Ovary (tissue), 9 donors: Measurements from ENCODE around the gene FRMD4A. TPM values are rescaled to one million over a fixed set of nuclear protein-coding genes. Genes with fewer than 3 reads are reported as not detected.
"Not testable (repeated sequence)": the region's sequence is repeated elsewhere in the genome, so short reads cannot be mapped to it uniquely, and the experiment has no call there.

Experiments used
- DNase-seq, 5 donors: peaks; one replicate each; pipeline ENCODE4 v3.0.0-alpha.2; 2019 to 2020
- H3K27ac ChIP-seq, 2 donors: fragments of 200-600 bp; one replicate each; pipeline versions ENCODE4 v1.5.1 to v1.8.0; 2019 to 2022
- H3K27me3 ChIP-seq: fragments of 200-600 bp; one replicate; pipeline ENCODE4 v1.8.0; 2022
- H3K36me3 ChIP-seq: fragments of 200-600 bp; sonication (generic); one replicate; pipeline ENCODE4 v1.5.1; 2019
- H3K4me1 ChIP-seq: one replicate; pipeline ENCODE4 v1.8.1; 2013; ENCODE audit warnings: mild to moderate bottlenecking, moderate library complexity; ENCODE audit not compliant: insufficient read depth
- H3K4me3 ChIP-seq: fragments of 200-600 bp; sonication (generic); one replicate; pipeline ENCODE4 v1.5.1; 2017
- H3K9me3 ChIP-seq, 2 donors: fragments of 200-600 bp in 1 of 2; sonication (generic) in 1 of 2; one replicate each; pipeline versions ENCODE4 v1.5.1 to v1.8.1; 2013 to 2019; ENCODE audit warnings: mild to moderate bottlenecking in 1 of 2, moderate library complexity in 1 of 2
- CTCF ChIP-seq, 3 donors: fragments of 450-650 bp in 2 of 3; fragments of 200-600 bp in 1 of 3; IDR thresholded peaks; one replicate each; pipeline versions ENCODE4 v1.5.1 to v1.8.0; 2016 to 2022; ENCODE audit warnings: antibody characterized with exemption in 3 of 3, mild to moderate bottlenecking in 1 of 3
- EP300 ChIP-seq: sonication (generic); formaldehyde crosslinking; IDR thresholded peaks from one replicate; pipeline ENCODE4 v1.6.1; 2017; ENCODE audit warnings: antibody characterized with exemption
- POLR2A ChIP-seq: fragments of 450-650 bp; IDR thresholded peaks from one replicate; pipeline ENCODE4 v1.6.1; 2017; ENCODE audit warnings: antibody characterized with exemption, mild to moderate bottlenecking, moderate library complexity
- WGBS, 3 donors: extraction: QIAGEN DNeasy Blood & Tissue Kit in 1 of 3; methylation state at CpG; one replicate each; pipeline versions ENCODE4 v1.1.5 to v1.1.7; 2013 to 2017; 5-methylcytosine and 5-hydroxymethylcytosine counted together
- intact Hi-C, 4 donors: fragments of 100-400 bp; cut with DNase I; formaldehyde crosslinking; loops; one replicate each; pipeline versions ENCODE4 v1.11.0 to v1.15.1; 2022 to 2023
- polyA plus RNA-seq, 2 donors: library from polyadenylated mRNA; stranded (reverse); fragments of 200-250 nt in 1 of 2; fragments of 350-450 nt in 1 of 2; fragmentation: Illumina TruSeq in 1 of 2; extraction: RNeasy Lipid Tissue Mini Kit (QIAGEN cat#74804) in 1 of 2; gene quantifications; one replicate each; pipeline ENCODE4 v1.2.3, GENCODE V29; 2013 to 2014
- total RNA-seq, 7 donors: library from RNA; depleted of rRNA in 2 of 7; stranded (reverse); fragments of >200 nt in 2 of 7; fragmentation: NEBNext Ultra II Directional in 3 of 7; extraction: Animal tissue kit (Norgen Biotek cat#: 25700) in 3 of 7; gene quantifications; one replicate each; pipeline versions ENCODE4 v1.1.0 to v1.2.4, GENCODE V29; 2016 to 2023
- donor health status: DM: no; HTN: no; CAD: no; lungs with moderate emphysema.
- donor health status: DM: no; HTN: no; CAD: no.
- donor health status: Bipolar disorder and iron deficiency.
- donor health status: DM: yes; HTN: yes; CAD: no.
- donor health status: DM: no; HTN: no; CAD: no.
- donor health status: DM: yes; HTN: yes; CAD: no.

Gene FRMD4A
- total and polyA plus RNA-seq, 9 donors, result 5.5 to 24.7 (median 11.3) TPM

GRCh38 chr10:13787015-13787421 is 543.7 kb downstream of the FRMD4A start:
- no peak for DNase-seq
- intact Hi-C loops, result loop anchor here in 2 of 4 donors (5.0 to 10.0 kb wide), 3 partner anchors 168 to 420 kb away; no protein-coding TSS in a partner anchor

DNA sequence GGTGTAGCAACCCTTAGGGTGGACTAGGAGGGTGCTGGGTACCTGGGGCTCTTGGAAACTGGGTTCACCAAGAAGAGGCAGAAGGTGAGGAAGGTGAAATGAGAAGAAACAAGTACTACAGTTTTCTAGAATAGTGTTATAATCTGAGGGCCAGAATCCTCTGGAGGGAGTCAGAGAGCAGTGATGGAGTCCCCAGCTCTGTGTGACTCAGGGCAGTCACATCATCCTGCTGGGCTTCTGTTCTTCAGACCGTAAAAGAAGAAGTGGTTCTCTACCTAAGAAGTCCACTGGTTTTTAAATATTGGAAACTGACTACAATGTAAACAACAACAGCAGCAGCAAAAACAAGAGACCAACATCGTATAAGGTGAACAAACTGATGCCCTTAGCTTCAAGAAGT is 546.7 kb downstream of the FRMD4A start:
- no peak for TF ChIP-seq CTCF (IDR thresholded peaks at IDR 0.05)
- TF ChIP-seq POLR2A, result no peak
- TF ChIP-seq EP300, result no peak
- intact Hi-C loops, result loop anchor here in 1 of 4 donors (10.0 kb wide), 1 partner anchor 171 kb away; no protein-coding TSS in a partner anchor
- 73 to 96% (median 75%) methylated on average over 2 of the region's 2 CpGs for WGBS, 3 donors

More at GRCh38 chr10:13787015-13787421, 543.7 kb downstream of the FRMD4A start:
- Histone ChIP-seq H3K9me3 (no peaks in the 10 kb centered on the region), H3K27ac (no peak overlapping the region), H3K4me3 (no peak overlapping the region), H3K36me3 (no peaks in the 10 kb centered on the region), H3K4me1 (peaks cover 3% of the 10 kb centered on the region), H3K27me3 (no peaks in the 10 kb centered on the region)
- 48 to 64% (median 49%) methylated on average over 11 of the region's 11 CpGs for WGBS, 3 donors
- TF ChIP-seq EP300 (no peak), CTCF (IDR thresholded peaks at IDR 0.05) (no peak), POLR2A (no peak)

DNA sequence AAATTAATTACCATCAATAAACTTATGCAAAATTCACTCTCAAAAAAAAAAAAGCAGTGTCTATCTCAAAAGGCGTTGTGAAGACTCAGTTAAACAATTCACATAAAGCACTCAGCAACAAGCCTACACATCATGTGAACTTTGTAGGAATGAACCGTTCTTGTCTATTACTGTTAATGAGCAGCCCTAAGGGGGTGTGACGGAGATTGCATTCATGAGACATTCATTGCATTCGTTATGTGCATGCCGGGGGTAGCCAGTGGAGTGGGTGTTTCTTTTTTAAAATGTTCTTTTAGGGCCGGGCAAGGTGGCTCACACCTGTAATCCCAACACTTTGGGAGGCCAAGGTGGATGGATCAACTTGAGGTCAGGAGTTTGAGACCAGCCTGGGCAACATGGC is 551.0 kb downstream of the FRMD4A start:
- Histone ChIP-seq H3K27ac (no peak overlapping the region), H3K4me1 (no peaks in the 10 kb centered on the region), H3K4me3 (no peak overlapping the region), H3K36me3 (no peaks in the 10 kb centered on the region), H3K9me3 (no peaks in the 10 kb centered on the region), H3K27me3 (no peaks in the 10 kb centered on the region)
- WGBS, 3 donors, result 69 to 88% (median 73%) methylated on average over 6 of the region's 6 CpGs
- intact Hi-C loops, result loop anchor here (2.0 to 10.0 kb wide), 5 partner anchors 65 to 175 kb away; no protein-coding TSS in a partner anchor
- no peak for DNase-seq
- no peak for TF ChIP-seq POLR2A
- TF ChIP-seq CTCF (IDR thresholded peaks at IDR 0.05), result no peak
- no peak for TF ChIP-seq EP300

More for the DNA sequence above, 546.7 kb downstream of the FRMD4A start:
- Histone ChIP-seq H3K4me3 (no peak overlapping the region), H3K4me1 (peaks cover 3% of the 10 kb centered on the region), H3K9me3 (no peaks in the 10 kb centered on the region), H3K27me3 (no peaks in the 10 kb centered on the region), H3K36me3 (no peaks in the 10 kb centered on the region), H3K27ac (no peak overlapping the region)
- no peak for DNase-seq

GRCh38 chr10:13778693-13778960 is 552.1 kb downstream of the FRMD4A start:
- not testable (repeated sequence) for H3K27me3 ChIP-seq, H3K36me3 ChIP-seq, H3K9me3 ChIP-seq, H3K4me3 ChIP-seq, H3K27ac ChIP-seq, H3K4me1 ChIP-seq, DNase-seq
- intact Hi-C loops, result loop anchor here in 3 of 4 donors (2.0 to 10.0 kb wide), 4 partner anchors 64 to 164 kb away; no protein-coding TSS in a partner anchor
- 94 to 95% (median 95%) methylated on average over 4 of the region's 4 CpGs for WGBS, 3 donors

DNA sequence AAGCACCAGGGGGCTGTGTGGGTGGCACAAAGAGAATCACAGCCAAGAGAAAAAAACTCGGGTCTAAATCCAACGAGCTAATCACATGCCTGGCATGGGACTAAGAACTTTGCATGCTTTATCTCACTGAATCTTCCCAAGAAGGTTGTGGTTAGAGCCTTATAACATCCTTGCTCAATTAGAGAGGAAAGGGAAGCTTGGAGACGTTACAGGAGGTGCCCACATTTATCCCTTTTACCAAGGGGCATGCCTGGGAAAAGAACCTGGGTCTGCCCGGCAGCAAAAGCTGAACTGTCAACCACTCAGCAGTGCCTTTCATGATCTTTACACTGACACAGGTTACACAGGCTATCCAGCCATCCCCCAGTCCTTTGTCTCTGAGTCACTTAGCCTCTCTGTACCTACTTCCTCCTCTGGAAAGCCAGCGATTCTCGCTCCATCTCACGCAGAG is 553.8 kb downstream of the FRMD4A start:
- TF ChIP-seq EP300, result no peak
- no peak for TF ChIP-seq POLR2A
- no peak for TF ChIP-seq CTCF (IDR thresholded peaks at IDR 0.05)
- no peaks in the 10 kb centered on the region for H3K27me3 ChIP-seq
- intact Hi-C loops, result loop anchor here in 3 of 4 donors (2.0 to 10.0 kb wide), 4 partner anchors 62 to 162 kb away; no protein-coding TSS in a partner anchor
- WGBS, 3 donors, result 59 to 80% (median 66%) methylated on average over 7 of the region's 7 CpGs
- no peak for DNase-seq
- H3K9me3 ChIP-seq, result no peaks in the 10 kb centered on the region
- H3K36me3 ChIP-seq, result no peaks in the 10 kb centered on the region
- no peaks in the 10 kb centered on the region for H3K4me1 ChIP-seq
- no peak overlapping the region for H3K27ac ChIP-seq
- H3K4me3 ChIP-seq, result no peak overlapping the region
